Mucosa of rectum (tissue), 2 donors: Measurements from ENCODE around the gene LSG1.
"Not testable (repeated sequence)": the region's sequence is repeated elsewhere in the genome, so short reads cannot be mapped to it uniquely, and the experiment has no call there.

Experiments
- H3K27ac ChIP-seq, 2 donors: one replicate each; pipeline ENCODE4 v1.7.0; 2013; ENCODE audit warnings: inconsistent platforms in 2 of 2, low read depth in 2 of 2, low read length in 2 of 2
- H3K27me3 ChIP-seq, 2 donors: one replicate each; pipeline ENCODE4 v1.7.0; 2013; ENCODE audit warnings: low read length in 2 of 2; ENCODE audit not compliant: control insufficient read depth in 2 of 2, insufficient read depth in 2 of 2
- H3K36me3 ChIP-seq, 2 donors: one replicate each; pipeline ENCODE4 v1.7.0; 2013; ENCODE audit warnings: low read length in 2 of 2; ENCODE audit not compliant: control insufficient read depth in 2 of 2, insufficient read depth in 2 of 2
- H3K4me1 ChIP-seq, 2 donors: one replicate each; pipeline ENCODE4 v1.7.0; 2013; ENCODE audit warnings: low read length in 2 of 2, mild to moderate bottlenecking in 1 of 2; ENCODE audit not compliant: control insufficient read depth in 2 of 2, insufficient read depth in 2 of 2
- H3K4me3 ChIP-seq, 2 donors: one replicate each; pipeline ENCODE4 v1.7.0; 2013; ENCODE audit warnings: low read length in 2 of 2
- H3K9ac ChIP-seq, 2 donors: one replicate each; pipeline ENCODE4 v1.7.0; 2013; ENCODE audit warnings: low read length in 2 of 2, low read depth in 1 of 2, mild to moderate bottlenecking in 1 of 2
- H3K9me3 ChIP-seq, 2 donors: one replicate each; pipeline ENCODE4 v1.7.0; 2013; ENCODE audit warnings: low read length in 2 of 2; ENCODE audit not compliant: control insufficient read depth in 2 of 2
- donor health status: healthy.
- donor health status: Normal muscosa, but diverticular disease.

Gene LSG1

DNA sequence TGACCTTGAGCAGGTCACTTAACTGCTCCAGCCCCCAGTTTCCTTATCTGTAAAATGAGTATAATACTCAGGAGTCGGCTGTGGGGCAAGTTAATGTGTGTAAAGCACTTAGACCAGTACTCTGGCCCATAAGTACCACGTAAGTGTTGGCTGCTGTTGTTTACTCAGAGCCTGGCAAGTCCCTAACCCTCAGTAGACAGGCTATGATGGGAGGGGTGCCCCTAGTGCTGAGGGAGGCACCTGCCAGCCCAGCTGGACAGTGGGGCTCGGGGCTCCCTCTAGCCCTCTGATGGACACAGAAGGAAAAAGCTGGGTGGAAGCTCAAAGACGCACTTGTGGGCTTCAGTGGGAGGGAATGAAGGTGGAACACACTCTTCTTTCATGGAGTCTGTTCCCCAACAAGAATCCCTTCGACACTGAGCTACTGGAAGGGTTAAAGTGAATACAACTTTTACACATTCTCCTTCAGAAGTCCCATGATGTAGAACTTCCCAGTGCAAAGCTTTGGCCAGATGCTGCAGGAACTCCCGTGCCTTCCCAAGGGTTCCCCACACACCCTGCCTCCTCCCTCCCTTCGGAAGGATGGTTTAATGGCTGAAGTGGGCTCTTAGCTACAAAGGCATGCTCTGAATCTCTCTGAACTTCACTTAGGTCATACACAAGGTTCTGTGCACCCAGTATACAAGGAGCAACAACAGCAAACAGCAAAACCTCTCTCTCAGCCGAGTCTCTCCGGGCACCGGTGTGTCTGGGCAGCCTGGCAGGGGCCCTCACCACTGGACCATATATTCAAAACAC is 64.2 kb downstream of the LSG1 start:
- no peak overlapping the region for H3K27ac ChIP-seq
- no peaks in the 10 kb centered on the region for H3K27me3 ChIP-seq
- peaks cover 9 to 23% of the 10 kb centered on the region in 2 donors for H3K36me3 ChIP-seq
- H3K9ac ChIP-seq: no peak overlapping the region
- no peaks in the 10 kb centered on the region for H3K9me3 ChIP-seq
- H3K4me3 ChIP-seq: no peak overlapping the region
- no peaks in the 10 kb centered on the region for H3K4me1 ChIP-seq

DNA sequence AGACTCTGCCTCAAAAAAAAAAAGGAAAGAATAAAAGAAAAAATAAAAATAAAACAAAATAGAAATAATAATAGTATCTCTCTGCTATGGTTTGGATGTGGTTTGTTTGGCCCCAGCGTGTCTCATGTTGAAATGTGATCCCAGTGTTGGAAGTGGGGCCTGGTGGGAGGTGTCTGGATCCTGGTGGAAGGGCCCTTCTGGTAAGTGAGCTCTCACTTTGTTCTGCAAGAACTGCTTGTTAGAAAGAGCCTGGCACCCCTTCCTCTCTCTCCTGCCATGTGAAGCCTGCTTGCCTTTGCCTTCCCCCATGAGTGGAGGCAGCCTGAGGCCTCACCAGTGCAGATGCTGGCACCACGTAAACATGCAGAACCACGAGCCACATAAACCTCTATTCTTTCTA is 65.0 kb downstream of the LSG1 start:
- H3K36me3 ChIP-seq: peaks cover 9 to 27% of the 10 kb centered on the region in 2 donors
- no peaks in the 10 kb centered on the region for H3K9me3 ChIP-seq
- no peak overlapping the region for H3K27ac ChIP-seq
- no peaks in the 10 kb centered on the region for H3K27me3 ChIP-seq
- no peak overlapping the region for H3K4me3 ChIP-seq
- H3K9ac ChIP-seq: no peak overlapping the region
- no peaks in the 10 kb centered on the region for H3K4me1 ChIP-seq

DNA sequence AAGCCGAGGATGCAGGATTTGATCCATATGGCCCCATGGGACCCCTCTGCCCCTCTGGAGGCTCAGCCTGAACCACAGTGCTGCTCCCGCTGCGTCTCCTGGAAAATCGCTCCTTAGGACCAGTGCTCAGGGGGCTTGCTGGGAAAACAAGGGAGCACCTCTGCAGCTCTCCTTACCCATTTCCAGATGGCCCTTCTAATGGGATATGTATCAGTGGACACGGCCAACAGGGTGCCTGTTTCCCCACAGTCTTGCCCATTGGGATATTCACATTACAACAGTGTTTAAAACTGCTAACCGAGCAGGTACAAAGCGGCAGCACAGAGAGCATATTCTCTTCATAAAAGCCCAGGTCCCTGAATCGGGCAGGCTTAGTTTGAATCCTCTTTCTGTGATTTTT is 65.8 kb downstream of the LSG1 start:
- no peaks in the 10 kb centered on the region for H3K27me3 ChIP-seq
- no peak overlapping the region for H3K9ac ChIP-seq
- H3K36me3 ChIP-seq: peaks cover 9 to 30% of the 10 kb centered on the region in 2 donors
- H3K27ac ChIP-seq: no peak overlapping the region
- H3K9me3 ChIP-seq: no peaks in the 10 kb centered on the region
- H3K4me3 ChIP-seq: no peak overlapping the region
- H3K4me1 ChIP-seq: no peaks in the 10 kb centered on the region

GRCh38 chr3:194605314-194605713 is 66.7 kb downstream of the LSG1 start:
- H3K36me3 ChIP-seq: peaks cover 11 to 27% of the 10 kb centered on the region in 2 donors
- H3K27ac ChIP-seq, H3K4me3 ChIP-seq, H3K9me3 ChIP-seq, H3K27me3 ChIP-seq, H3K4me1 ChIP-seq, H3K9ac ChIP-seq: not testable (repeated sequence)

- Histone ChIP-seq H3K36me3 (peaks cover 11 to 27% of the 10 kb centered on the region in 2 donors), H3K9ac (no peak overlapping the region), H3K4me3 (no peak overlapping the region), H3K27me3 (no peaks in the 10 kb centered on the region), H3K27ac (no peak overlapping the region), H3K9me3 (no peaks in the 10 kb centered on the region), H3K4me1 (no peaks in the 10 kb centered on the region)
Observed at GRCh38 chr3:194604837-194605236, 67.2 kb downstream of the LSG1 start.

DNA sequence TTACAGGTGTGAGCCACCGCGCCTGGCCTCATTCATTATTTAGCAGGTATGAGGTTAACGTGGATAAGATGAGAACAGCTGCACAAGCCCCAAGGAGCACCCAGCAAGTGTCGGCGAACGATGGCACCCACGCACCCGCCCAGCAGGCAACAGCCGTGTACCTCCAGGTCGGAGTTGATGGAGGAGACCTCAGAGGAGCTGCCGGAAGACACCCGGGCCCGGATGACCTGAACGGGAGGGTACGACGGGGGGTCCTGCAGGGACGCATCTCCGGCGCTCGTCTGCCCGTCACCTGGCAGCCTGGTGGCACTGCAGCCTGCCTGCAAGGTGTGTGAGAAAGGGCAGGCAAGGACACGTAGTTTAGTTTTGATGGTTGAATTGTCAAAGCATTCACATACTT is 67.9 kb downstream of the LSG1 start:
- Histone ChIP-seq H3K4me3 (no peak overlapping the region), H3K27ac (no peak overlapping the region), H3K9ac (no peak overlapping the region), H3K4me1 (no peaks in the 10 kb centered on the region), H3K9me3 (no peaks in the 10 kb centered on the region), H3K27me3 (no peaks in the 10 kb centered on the region), H3K36me3 (peaks cover 9 to 25% of the 10 kb centered on the region in 2 donors)

DNA sequence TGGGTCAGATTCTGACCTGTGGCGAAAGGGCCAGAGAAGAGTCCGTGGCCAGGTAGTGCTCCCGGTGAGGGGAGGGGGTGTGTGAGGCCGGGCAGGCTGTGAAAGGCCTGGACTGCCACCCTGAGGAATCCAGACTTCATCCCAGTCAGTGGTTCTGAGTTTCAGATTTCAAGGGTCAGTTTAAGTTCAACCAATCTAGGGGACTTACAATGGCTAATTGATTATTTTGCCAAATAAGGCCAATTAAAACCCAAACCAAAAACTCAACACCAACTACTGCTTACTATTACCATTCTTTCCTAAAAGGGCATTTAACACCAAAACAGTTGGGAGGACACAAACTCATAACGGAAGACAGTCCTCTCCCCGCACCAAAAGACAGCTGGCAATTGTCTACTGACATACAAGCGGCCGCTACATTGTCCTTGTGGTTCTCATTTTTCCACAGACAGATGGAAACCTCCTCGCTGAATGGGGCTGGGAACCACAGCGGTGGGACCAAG is 69.3 kb downstream of the LSG1 start:
- H3K9ac ChIP-seq: no peak overlapping the region
- no peaks in the 10 kb centered on the region for H3K9me3 ChIP-seq
- H3K4me1 ChIP-seq: no peaks in the 10 kb centered on the region
- H3K36me3 ChIP-seq: peaks cover 16 to 24% of the 10 kb centered on the region in 2 donors
- no peak overlapping the region for H3K4me3 ChIP-seq
- no peak overlapping the region for H3K27ac ChIP-seq
- H3K27me3 ChIP-seq: no peaks in the 10 kb centered on the region

- no peak overlapping the region for H3K9ac ChIP-seq
- H3K27ac ChIP-seq: no peak overlapping the region
- H3K27me3 ChIP-seq: no peaks in the 10 kb centered on the region
- H3K4me1 ChIP-seq: no peaks in the 10 kb centered on the region
- H3K9me3 ChIP-seq: no peaks in the 10 kb centered on the region
- H3K4me3 ChIP-seq: no peak overlapping the region
- peaks cover 10 to 16% of the 10 kb centered on the region in 2 donors for H3K36me3 ChIP-seq
Observed at GRCh38 chr3:194598771-194599557, 73.0 kb downstream of the LSG1 start.

GRCh38 chr3:194596906-194597305 is 75.1 kb downstream of the LSG1 start:
- Histone ChIP-seq H3K27ac (no peak overlapping the region), H3K27me3 (no peaks in the 10 kb centered on the region), H3K9me3 (no peaks in the 10 kb centered on the region), H3K4me3 (no peak overlapping the region), H3K36me3 (peaks cover 7 to 9% of the 10 kb centered on the region in 2 donors), H3K9ac (no peak overlapping the region), H3K4me1 (no peaks in the 10 kb centered on the region)
